Vagina (tissue), 2 donors: ENCODE results near the gene NRG3. TPM values are rescaled to one million over a fixed set of nuclear protein-coding genes. Genes with fewer than 3 reads are reported as not detected.

Experiments
- DNase-seq, 2 donors: peaks; one replicate each; pipeline ENCODE4 v3.0.0-alpha.2; 2017; ENCODE audit errors: extremely low spot score in 2 of 2
- H3K27ac ChIP-seq: fragments of 200-600 bp; sonication (generic); one replicate; pipeline ENCODE4 v1.5.1; 2019
- H3K27me3 ChIP-seq: fragments of 200-600 bp; sonication (generic); one replicate; pipeline ENCODE4 v1.5.1; 2019
- H3K36me3 ChIP-seq, 2 donors: fragments of 200-600 bp; sonication (generic); one replicate each; pipeline ENCODE4 v1.5.1; 2017 to 2019
- H3K4me1 ChIP-seq: fragments of 200-600 bp; sonication (generic); one replicate; pipeline ENCODE4 v1.5.1; 2019
- H3K4me3 ChIP-seq, 2 donors: fragments of 200-600 bp; sonication (generic); 1 replicate in 1 of 2; 2 replicates in 1 of 2; pipeline ENCODE4 v1.5.1; 2016 to 2019
- H3K9me3 ChIP-seq: fragments of 200-600 bp; sonication (generic); one replicate; pipeline ENCODE4 v1.5.1; 2019
- POLR2A ChIP-seq, 2 donors: fragments of 450-650 bp; IDR thresholded peaks; one replicate each; pipeline ENCODE4 v1.6.1; 2017; ENCODE audit warnings: antibody characterized with exemption in 2 of 2, mild to moderate bottlenecking in 2 of 2, moderate library complexity in 2 of 2
- POLR2AphosphoS5 ChIP-seq, 2 donors: sonication (generic); formaldehyde crosslinking; IDR thresholded peaks; one replicate each; pipeline ENCODE4 v1.9.0; 2017; ENCODE audit warnings: antibody characterized with exemption in 2 of 2, mild to moderate bottlenecking in 2 of 2, low read depth in 1 of 2; ENCODE audit not compliant: insufficient read depth in 1 of 2
- intact Hi-C: fragments of 100-400 bp; cut with DNase I; formaldehyde crosslinking; loops from one replicate; pipeline ENCODE4 v1.15.1; 2023
- total RNA-seq: library from RNA; depleted of rRNA; stranded (reverse); fragments of >200 nt; gene quantifications from one replicate; pipeline ENCODE4 v1.2.3, GENCODE V29; 2016
- TF ChIP-seq, protein P1 (sequence below), 3 experiments: fragments of 450-650 bp in 2 of 3; fragments of 200-600 bp in 1 of 3; sonication (generic) in 1 of 3; IDR thresholded peaks; one replicate each; pipeline ENCODE4 v1.5.1; 2017 to 2019; ENCODE audit warnings: antibody characterized with exemption in 3 of 3, mild to moderate bottlenecking in 2 of 3, moderate library complexity in 2 of 3

NRG3 gene
- total RNA-seq, 1 donor from 2014 or later = not detected

DNA sequence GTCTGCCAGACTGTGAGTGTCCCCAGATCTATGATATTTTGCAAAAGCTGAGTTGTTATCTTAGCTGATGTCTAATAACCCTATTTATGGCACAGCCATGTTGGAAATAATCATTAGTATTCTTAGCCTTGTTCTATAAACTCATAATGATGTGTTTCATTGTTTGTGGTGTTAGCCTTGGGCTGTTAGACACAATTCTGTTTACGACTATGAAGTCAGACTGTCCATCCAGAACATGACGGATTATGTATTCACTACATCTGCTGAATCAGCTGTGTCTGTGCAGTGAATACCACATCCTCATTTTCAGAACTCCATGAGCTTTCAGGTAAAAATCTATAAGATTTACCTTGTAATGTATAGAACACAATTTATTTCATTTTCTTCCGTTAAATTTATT is 577.1 kb downstream of the NRG3 start:
- no peaks in the 10 kb centered on the region for H3K9me3 ChIP-seq
- TF ChIP-seq POLR2AphosphoS5 (IDR thresholded peaks at IDR 0.05; ENCODE audit: insufficient read depth in 1 of 2, low read depth in 1 of 2) = no peak
- no peak for TF ChIP-seq POLR2A (IDR thresholded peaks at IDR 0.05)
- TF ChIP-seq, protein P1, sequence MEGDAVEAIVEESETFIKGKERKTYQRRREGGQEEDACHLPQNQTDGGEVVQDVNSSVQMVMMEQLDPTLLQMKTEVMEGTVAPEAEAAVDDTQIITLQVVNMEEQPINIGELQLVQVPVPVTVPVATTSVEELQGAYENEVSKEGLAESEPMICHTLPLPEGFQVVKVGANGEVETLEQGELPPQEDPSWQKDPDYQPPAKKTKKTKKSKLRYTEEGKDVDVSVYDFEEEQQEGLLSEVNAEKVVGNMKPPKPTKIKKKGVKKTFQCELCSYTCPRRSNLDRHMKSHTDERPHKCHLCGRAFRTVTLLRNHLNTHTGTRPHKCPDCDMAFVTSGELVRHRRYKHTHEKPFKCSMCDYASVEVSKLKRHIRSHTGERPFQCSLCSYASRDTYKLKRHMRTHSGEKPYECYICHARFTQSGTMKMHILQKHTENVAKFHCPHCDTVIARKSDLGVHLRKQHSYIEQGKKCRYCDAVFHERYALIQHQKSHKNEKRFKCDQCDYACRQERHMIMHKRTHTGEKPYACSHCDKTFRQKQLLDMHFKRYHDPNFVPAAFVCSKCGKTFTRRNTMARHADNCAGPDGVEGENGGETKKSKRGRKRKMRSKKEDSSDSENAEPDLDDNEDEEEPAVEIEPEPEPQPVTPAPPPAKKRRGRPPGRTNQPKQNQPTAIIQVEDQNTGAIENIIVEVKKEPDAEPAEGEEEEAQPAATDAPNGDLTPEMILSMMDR (IDR thresholded peaks at IDR 0.05) = no peak
- intact Hi-C loops = no loop called here
- H3K4me1 ChIP-seq = no peaks in the 10 kb centered on the region
- no peaks in the 10 kb centered on the region for H3K36me3 ChIP-seq
- no peak overlapping the region for H3K4me3 ChIP-seq
- no peaks in the 10 kb centered on the region for H3K27me3 ChIP-seq
- DNase-seq = no peak
- no peak overlapping the region for H3K27ac ChIP-seq

DNA sequence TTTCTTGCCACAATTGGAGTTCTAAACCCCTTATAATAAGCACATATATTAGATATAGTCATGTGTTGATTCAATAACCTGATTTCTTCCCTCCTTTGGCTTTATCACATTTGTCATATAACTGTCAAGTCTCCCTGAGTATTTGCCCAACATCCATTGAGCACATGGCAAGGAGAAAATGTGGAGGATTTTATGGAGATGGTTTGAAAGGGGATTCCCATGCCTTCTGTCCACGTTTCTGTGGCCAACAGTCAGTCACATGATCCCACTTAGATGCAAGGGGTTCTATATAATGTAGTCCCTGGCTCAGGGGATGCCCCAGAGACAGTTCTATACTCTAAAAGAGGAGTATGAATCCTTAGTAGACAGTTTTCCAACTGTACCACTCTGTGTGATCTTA is 577.7 kb downstream of the NRG3 start:
- TF ChIP-seq POLR2A (IDR thresholded peaks at IDR 0.05) (no peak), POLR2AphosphoS5 (IDR thresholded peaks at IDR 0.05; ENCODE audit: insufficient read depth in 1 of 2, low read depth in 1 of 2) (no peak)
- TF ChIP-seq, protein P1 (IDR thresholded peaks at IDR 0.05) = no peak
- H3K27ac ChIP-seq = no peak overlapping the region
- no peak for DNase-seq
- H3K9me3 ChIP-seq = no peaks in the 10 kb centered on the region
- H3K4me3 ChIP-seq = no peak overlapping the region
- intact Hi-C loops = no loop called here
- H3K4me1 ChIP-seq = no peaks in the 10 kb centered on the region
- no peaks in the 10 kb centered on the region for H3K36me3 ChIP-seq
- H3K27me3 ChIP-seq = no peaks in the 10 kb centered on the region

DNA sequence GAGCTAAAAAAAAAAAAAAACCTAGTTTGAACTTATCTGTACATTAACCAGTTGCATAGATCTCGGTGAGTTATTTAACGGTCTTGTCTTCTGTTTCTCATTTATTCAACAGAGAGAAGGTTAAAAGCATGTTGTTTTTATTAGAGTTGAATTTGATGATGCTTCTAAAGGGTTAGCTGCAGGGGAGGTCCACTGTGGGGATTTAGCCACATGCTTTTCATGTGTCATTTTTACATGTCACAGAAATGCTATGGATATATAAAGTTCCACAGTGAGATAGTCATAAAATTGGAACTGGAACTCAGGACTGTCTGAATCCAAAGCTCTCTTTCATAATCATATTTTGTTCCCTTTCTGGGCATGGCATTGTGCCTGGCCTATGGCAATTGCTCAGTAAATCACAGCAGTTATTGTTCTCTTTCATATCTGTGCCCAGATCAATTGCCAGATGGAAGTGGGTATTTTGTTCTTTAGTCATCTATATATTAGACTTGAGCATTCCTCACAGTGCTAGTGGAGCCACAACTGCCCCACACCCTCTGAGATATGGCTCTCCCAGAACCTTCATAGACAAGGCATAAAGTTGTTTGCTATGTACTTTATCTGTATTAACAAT is 578.8 kb downstream of the NRG3 start:
- Histone ChIP-seq H3K36me3 (no peaks in the 10 kb centered on the region), H3K4me3 (no peak overlapping the region), H3K4me1 (no peaks in the 10 kb centered on the region), H3K27ac (no peak overlapping the region), H3K9me3 (no peaks in the 10 kb centered on the region), H3K27me3 (no peaks in the 10 kb centered on the region)
- TF ChIP-seq POLR2A (IDR thresholded peaks at IDR 0.05) = no peak
- TF ChIP-seq, protein P1 (IDR thresholded peaks at IDR 0.05) = no peak
- no peak for TF ChIP-seq POLR2AphosphoS5 (IDR thresholded peaks at IDR 0.05; ENCODE audit: insufficient read depth in 1 of 2, low read depth in 1 of 2)
- intact Hi-C loops = no loop called here
- no peak for DNase-seq

DNA sequence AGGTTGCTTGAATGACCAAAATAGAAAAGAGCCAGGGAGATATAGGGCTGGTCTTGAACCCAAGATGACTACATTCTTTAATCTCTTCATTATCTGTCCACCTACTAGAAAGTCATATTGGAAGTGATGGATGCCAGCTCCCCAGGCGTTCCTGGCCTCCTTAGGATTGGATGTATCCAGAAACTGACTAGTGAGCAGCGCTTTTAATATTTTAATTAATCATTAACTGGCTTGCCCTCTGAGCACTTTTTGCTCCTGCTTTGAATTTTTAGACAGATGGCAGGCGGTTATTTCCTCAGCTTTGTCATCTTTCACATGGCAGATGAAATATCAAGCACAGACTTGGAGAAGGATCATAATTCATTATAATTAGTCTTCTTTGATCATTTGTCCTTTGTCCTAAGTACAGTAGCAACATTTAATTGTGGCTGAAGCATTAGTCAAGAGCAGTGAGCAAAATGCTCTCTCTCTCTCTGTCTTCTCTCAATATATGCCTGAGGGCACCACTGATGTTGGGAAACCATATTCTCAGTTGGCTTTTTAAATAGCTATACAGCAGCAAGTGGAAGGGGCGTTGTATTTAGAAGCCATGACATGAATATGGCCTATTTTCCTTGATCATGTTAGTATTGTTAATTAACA is 588.0 kb downstream of the NRG3 start:
- DNase-seq = no peak
- intact Hi-C loops = no loop called here
- no peak overlapping the region for H3K4me3 ChIP-seq
- no peak overlapping the region for H3K27ac ChIP-seq
- no peaks in the 10 kb centered on the region for H3K36me3 ChIP-seq
- H3K4me1 ChIP-seq = no peaks in the 10 kb centered on the region
- H3K27me3 ChIP-seq = no peaks in the 10 kb centered on the region
- TF ChIP-seq, protein P1 (IDR thresholded peaks at IDR 0.05) = no peak
- TF ChIP-seq POLR2AphosphoS5 (IDR thresholded peaks at IDR 0.05; ENCODE audit: insufficient read depth in 1 of 2, low read depth in 1 of 2) (no peak), POLR2A (IDR thresholded peaks at IDR 0.05) (no peak)
- no peaks in the 10 kb centered on the region for H3K9me3 ChIP-seq

DNA sequence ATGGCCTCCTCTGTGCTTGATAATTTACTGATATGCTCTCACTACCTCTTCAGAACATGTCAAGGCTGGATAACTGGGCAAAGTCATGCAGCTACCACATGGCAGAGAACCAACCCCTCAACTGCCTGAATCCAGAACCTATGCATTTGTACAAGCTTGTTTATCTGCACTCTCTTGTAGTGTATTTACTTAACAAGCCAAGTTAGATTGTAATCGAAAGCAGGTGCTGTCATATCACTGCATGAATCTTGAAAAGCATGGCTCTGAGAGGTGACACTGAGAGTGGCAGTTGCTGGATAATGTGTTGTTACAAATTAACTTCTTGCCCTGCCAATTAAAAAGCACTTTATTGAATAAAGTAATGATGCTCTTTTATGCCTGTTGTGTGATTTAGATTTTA is 588.6 kb downstream of the NRG3 start:
- no peak overlapping the region for H3K4me3 ChIP-seq
- intact Hi-C loops = no loop called here
- H3K27ac ChIP-seq = no peak overlapping the region
- H3K9me3 ChIP-seq = no peaks in the 10 kb centered on the region
- no peak for TF ChIP-seq POLR2A (IDR thresholded peaks at IDR 0.05)
- TF ChIP-seq POLR2AphosphoS5 (IDR thresholded peaks at IDR 0.05; ENCODE audit: insufficient read depth in 1 of 2, low read depth in 1 of 2) = no peak
- TF ChIP-seq, protein P1 (IDR thresholded peaks at IDR 0.05) = no peak
- no peaks in the 10 kb centered on the region for H3K36me3 ChIP-seq
- no peak for DNase-seq
- H3K4me1 ChIP-seq = no peaks in the 10 kb centered on the region
- H3K27me3 ChIP-seq = no peaks in the 10 kb centered on the region
